Neural cell (in vitro differentiated cells): ENCODE results near the gene UBE2L3. TPM values are rescaled to one million over a fixed set of nuclear protein-coding genes. Genes with fewer than 3 reads are reported as not detected.
"Not testable (repeated sequence)": the region's sequence is repeated elsewhere in the genome, so short reads cannot be mapped to it uniquely, and the experiment has no call there.

Source experiments
- H2AFZ ChIP-seq: fragments of 200-600, 300-800 bp; sonication (generic), shearing (Covaris generic); 2 replicates; pipeline ENCODE4 v1.6.0; 2014; ENCODE audit warnings: low read depth, mild to moderate bottlenecking, antibody characterized with exemption, low read length, moderate library complexity
- H3F3A ChIP-seq: fragments of 200-600 bp; shearing (Covaris generic); 2 replicates; pipeline ENCODE4 v1.6.1; 2016; ENCODE audit warnings: mild to moderate bottlenecking, moderate library complexity, mixed read lengths, antibody characterized with exemption, low read length; ENCODE audit not compliant: insufficient read depth, poor library complexity, severe bottlenecking
- H3K27ac ChIP-seq: fragments of 200-600, 300-800 bp; sonication (generic), shearing (Covaris generic); 2 replicates; pipeline ENCODE4 v1.5.1; 2014; ENCODE audit warnings: mild to moderate bottlenecking, low read length, moderate library complexity
- H3K27me3 ChIP-seq: fragments of 300-800, 200-600 bp; sonication (generic), shearing (Covaris generic); 2 replicates; pipeline ENCODE4 v1.6.0; 2014; ENCODE audit warnings: mild to moderate bottlenecking, low read depth, low read length, moderate library complexity; ENCODE audit not compliant: insufficient read depth
- H3K36me3 ChIP-seq: fragments of 300-800, 200-600 bp; sonication (generic), shearing (Covaris generic); 2 replicates; pipeline ENCODE4 v1.5.1; 2014; ENCODE audit warnings: mild to moderate bottlenecking, antibody characterized with exemption, low read length, moderate library complexity; ENCODE audit not compliant: insufficient read depth
- H3K4me2 ChIP-seq: fragments of 300-800, 200-600 bp; sonication (generic), shearing (Covaris generic); 2 replicates; pipeline ENCODE4 v1.6.0; 2014; ENCODE audit warnings: mild to moderate bottlenecking, low read length
- H3K4me3 ChIP-seq: fragments of 300-800, 200-600 bp; sonication (generic), shearing (Covaris generic); 2 replicates; pipeline ENCODE4 v1.5.1; 2014; ENCODE audit warnings: mild to moderate bottlenecking, low read length, moderate library complexity
- H3K79me2 ChIP-seq: fragments of 200-600 bp; shearing (Covaris generic); replicated peaks from 2 replicates; pipeline ENCODE4 v1.6.0; 2014; ENCODE audit warnings: mild to moderate bottlenecking, low read length, moderate library complexity; ENCODE audit not compliant: insufficient read depth
- H3K9ac ChIP-seq: fragments of 300-800, 200-600 bp; sonication (generic), shearing (Covaris generic); 2 replicates; pipeline ENCODE4 v1.6.1; 2016; ENCODE audit warnings: mild to moderate bottlenecking, low read length, mixed read lengths
- H3K9me2 ChIP-seq: fragments of 200-600 bp; shearing (Covaris generic); 2 replicates; pipeline ENCODE4 v1.6.1; 2016; ENCODE audit warnings: mild to moderate bottlenecking, low read length, mixed read lengths; ENCODE audit not compliant: insufficient read depth
- H3K9me3 ChIP-seq: fragments of 200-600, 300-800 bp; sonication (generic), shearing (Covaris generic); 2 replicates; pipeline ENCODE4 v1.6.1; 2016; ENCODE audit warnings: mild to moderate bottlenecking, mixed run types, low read length, moderate library complexity, mixed read lengths
- H4K20me1 ChIP-seq: fragments of 200-600 bp; shearing (Covaris generic); 2 replicates; pipeline ENCODE4 v1.6.1; 2016; ENCODE audit warnings: mild to moderate bottlenecking, mixed run types; ENCODE audit not compliant: insufficient read depth
- CTCF ChIP-seq: fragments of 450-650 bp; IDR thresholded peaks from 2 replicates; pipeline ENCODE4 v1.5.1; 2014; ENCODE audit warnings: antibody characterized with exemption, mild to moderate bottlenecking, moderate library complexity; ENCODE audit not compliant: poor library complexity, severe bottlenecking
- EP300 ChIP-seq: fragments of 450-650 bp; conservative IDR thresholded peaks from 2 replicates; pipeline ENCODE4 v1.6.1; 2014; ENCODE audit warnings: antibody characterized with exemption, mild to moderate bottlenecking, moderate library complexity; ENCODE audit not compliant: poor library complexity, severe bottlenecking
- EZH2 ChIP-seq: fragments of 200-600, 300-800 bp; shearing (Covaris generic), sonication (generic); IDR thresholded peaks from 2 replicates; pipeline ENCODE4 v1.6.1; 2014; ENCODE audit warnings: antibody characterized with exemption, low read length, borderline replicate concordance, mild to moderate bottlenecking; ENCODE audit not compliant: insufficient read depth, poor library complexity, severe bottlenecking
- MXI1 ChIP-seq: fragments of 450-650 bp; conservative IDR thresholded peaks from 2 replicates; pipeline ENCODE4 v1.6.1; 2014; ENCODE audit warnings: antibody characterized with exemption, mild to moderate bottlenecking; ENCODE audit not compliant: poor library complexity, severe bottlenecking
- POLR2AphosphoS5 ChIP-seq: IDR thresholded peaks from 2 replicates; pipeline ENCODE4 v1.6.1; 2012
- RAD21 ChIP-seq: fragments of 450-650 bp; conservative IDR thresholded peaks from 2 replicates; pipeline ENCODE4 v1.6.1; 2014; ENCODE audit warnings: antibody characterized with exemption, mild to moderate bottlenecking, moderate library complexity
- REST ChIP-seq: IDR thresholded peaks from 2 replicates; pipeline ENCODE4 v1.6.1; 2012; ENCODE audit warnings: borderline replicate concordance
- SMC3 ChIP-seq: fragments of 450-650 bp; conservative IDR thresholded peaks from 2 replicates; pipeline ENCODE4 v1.6.1; 2014; ENCODE audit warnings: antibody characterized with exemption, mild to moderate bottlenecking, moderate library complexity; ENCODE audit not compliant: poor library complexity
- TAF1 ChIP-seq: IDR thresholded peaks from 2 replicates; pipeline ENCODE4 v1.6.1; 2012; ENCODE audit warnings: low read depth
- polyA plus RNA-seq: library from polyadenylated mRNA; depleted of rRNA; stranded (reverse); fragments of >200 nt; gene quantifications from 2 replicates; pipeline ENCODE4 v1.2.3, GENCODE V29; 2014

UBE2L3 gene
- polyA plus RNA-seq, 1 donor from 2014 or later, result 49.1 TPM

GRCh38 chr22:21643533-21644357 is 76.2 kb downstream of the UBE2L3 start:
- Histone ChIP-seq H3K79me2 (no peaks in the 10 kb centered on the region), H3K36me3 (no peaks in the 10 kb centered on the region), H2AFZ (no peak overlapping the region), H3K4me2 (no peak overlapping the region), H4K20me1 (no peaks in the 10 kb centered on the region), H3K27me3 (no peaks in the 10 kb centered on the region), H3F3A (no peaks in the 10 kb centered on the region), H3K27ac (no peak overlapping the region), H3K9me2 (no peaks in the 10 kb centered on the region), H3K9me3 (no peaks in the 10 kb centered on the region), H3K4me3 (peak overlapping the region; percentile 86), H3K9ac (no peak overlapping the region)
- TF ChIP-seq MXI1 (no peak), POLR2AphosphoS5 (no peak), EZH2 (no peak), CTCF (no peak), REST (no peak), SMC3 (no peak), EP300 (no peak), RAD21 (no peak), TAF1 (no peak)

- not testable (repeated sequence) for H3K27me3 ChIP-seq, H3F3A ChIP-seq, H3K27ac ChIP-seq, H3K4me3 ChIP-seq, H4K20me1 ChIP-seq, H2AFZ ChIP-seq, H3K36me3 ChIP-seq, H3K79me2 ChIP-seq, H3K9ac ChIP-seq, H3K4me2 ChIP-seq, H3K9me2 ChIP-seq, H3K9me3 ChIP-seq
Measured at GRCh38 chr22:21645513-21645912, 78.0 kb downstream of the UBE2L3 start.
